ENCODE data around the gene KLHL30.

The KLHL30 gene

DNA sequence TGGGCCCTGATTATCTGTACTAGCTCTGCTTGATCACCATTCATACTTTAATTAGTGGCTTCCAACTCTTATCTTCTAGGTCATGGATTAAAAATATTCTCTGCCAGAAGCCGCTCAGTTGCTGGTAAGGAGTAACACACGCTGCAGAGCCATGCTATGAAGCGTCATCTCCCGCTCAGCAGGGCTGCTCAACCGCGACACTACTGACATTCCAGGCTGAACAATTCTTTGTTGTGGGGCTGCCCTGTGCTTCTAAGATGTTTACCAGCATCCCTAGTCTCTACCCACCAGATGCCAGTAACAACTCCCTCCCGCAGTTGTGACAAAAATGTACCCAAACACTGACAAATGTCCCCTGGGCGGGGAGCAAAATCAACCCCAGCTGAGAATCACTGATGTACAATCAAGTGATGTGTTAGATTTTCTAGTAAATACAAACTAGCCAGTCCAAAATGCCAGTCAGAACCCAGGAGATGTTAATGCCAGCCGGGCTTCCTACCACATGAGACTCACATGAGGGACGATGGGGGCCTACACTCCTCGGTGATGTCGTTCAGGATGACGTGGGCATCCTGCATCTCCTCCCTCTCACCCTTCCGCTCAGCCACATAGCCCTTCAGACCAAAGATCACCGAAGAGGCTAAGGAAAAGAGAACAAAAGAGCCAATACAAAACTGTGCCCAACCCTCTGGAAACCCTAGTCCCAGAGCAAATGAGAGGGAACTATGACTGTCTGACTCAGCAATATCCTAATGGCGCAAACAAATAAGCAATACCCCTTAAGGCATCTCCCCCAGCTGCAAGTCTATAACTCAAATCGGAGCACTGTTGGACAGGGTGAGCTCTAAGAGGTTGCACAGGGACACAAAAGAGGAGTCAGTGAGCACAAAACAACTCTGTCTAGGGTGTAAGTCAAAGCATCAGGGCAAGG lies 49.4 kb downstream of the KLHL30 start:
- no peak for DNase-seq

DNA sequence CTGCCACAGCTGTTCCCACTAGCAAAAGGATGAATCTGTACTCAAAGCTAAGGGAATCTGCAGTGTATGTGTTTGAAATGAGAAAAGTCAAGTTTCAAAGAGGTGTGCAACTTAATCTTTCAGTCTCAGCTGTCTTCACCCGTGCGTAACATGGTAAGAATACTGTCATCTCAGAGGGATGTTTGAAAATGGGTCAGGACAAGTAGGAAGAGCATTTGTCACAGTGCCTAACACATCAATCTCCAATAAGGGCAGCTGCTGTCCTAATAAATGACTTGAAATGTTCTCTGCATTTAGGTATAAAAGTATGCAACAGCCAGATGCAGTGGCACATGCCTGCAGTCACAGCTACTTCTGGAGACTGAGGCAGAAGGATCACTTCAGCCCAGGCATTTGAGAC lies 52.0 kb downstream of the KLHL30 start:
- no peak for DNase-seq

All from NCI-H2081 treated with DMSO at 0.1 percent for 48 hours (cell line).